Dedifferentiated amniotic fluid mesenchymal stem cell (primary cell): ENCODE data around the gene DENND6B.
"Not testable (repeated sequence)": the region's sequence is repeated elsewhere in the genome, so short reads cannot be mapped to it uniquely, and the experiment has no call there.

Experiments
- DNase-seq: peaks from one replicate; pipeline ENCODE4 v3.0.0-alpha.2; 2016; ENCODE audit errors: extremely low spot score

DENND6B gene

DNA sequence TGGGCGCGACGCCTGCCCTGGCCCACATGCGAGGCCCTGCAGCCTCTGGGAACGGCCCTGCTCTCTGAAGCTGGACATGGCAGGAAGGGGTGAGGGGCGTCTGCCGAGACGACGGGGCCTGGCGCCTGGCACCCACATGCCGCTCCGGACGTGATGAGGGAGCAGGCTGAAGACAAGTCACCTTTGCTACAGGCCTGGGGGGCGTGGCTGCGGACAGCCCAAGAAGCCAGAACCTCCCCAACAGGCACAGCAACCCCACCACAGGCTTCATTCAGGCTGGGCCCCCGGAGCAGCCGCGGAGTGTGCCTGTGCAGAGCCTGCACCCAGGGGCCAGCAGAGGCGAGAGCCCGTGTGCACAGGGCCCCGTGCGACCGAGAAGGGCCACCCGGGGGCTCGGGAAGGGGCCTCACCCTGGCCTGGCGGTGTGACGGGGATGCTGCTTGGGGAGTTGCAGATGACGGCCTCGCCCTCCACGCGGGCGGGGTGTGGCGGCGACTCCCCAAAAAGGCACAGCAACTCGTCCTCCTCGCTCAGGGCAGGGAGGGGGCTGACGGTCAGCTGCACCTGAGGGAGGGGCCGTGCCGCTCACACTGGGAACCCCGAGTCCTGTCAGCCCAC, 40.0 kb downstream of the DENND6B start:
- no peak for DNase-seq

DNA sequence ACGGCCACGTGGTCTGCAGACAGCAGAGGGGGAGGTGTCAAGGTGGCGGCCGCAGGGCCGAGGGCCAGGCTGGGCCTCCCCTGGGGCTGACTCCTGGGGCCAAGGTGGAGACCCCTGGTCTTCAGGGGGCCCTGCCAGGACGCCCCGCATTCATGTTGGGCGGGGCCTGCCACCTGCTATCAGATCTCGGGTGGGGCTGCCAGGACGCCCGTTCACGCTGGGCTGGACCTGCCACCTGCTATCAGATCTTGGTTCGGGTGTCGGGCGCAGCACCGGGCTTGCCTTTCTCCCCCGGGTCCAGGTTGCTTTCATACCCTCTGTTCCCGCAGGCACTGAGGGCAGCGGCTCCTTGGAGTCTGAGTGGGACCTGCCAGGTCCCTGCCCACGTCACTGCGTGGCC, 40.5 kb downstream of the DENND6B start:
- no peak for DNase-seq

DNA sequence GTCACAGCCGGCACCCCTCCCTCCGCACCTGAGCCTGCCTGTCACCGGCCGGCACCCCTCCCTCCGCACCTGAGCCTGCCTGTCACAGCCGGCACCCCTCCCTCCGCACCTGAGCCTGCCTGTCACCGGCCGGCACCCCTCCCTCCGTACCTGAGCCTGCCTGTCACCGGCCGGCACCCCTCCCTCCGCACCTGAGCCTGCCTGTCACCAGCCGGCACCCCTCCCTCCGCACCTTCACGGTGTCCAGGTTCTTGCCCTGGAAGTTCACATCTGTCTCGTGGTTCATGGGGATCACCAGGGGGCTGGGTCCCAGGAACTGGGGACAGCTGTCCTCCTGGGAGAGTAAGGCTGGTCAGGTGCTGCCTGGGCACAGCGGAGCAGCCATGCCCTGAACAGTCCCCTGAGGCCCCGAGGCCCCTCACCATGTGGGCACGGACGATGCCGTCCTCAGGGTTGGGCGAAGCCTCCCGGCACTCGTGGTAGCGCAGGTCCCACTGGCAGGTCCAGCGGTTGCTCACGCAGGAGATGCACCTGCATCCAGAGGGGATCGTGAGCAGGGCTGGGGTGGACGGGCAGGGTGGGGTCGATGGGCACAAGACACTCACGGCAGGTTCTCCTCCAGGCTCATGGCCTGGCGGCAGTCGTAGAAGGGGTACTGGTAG, 41.1 kb downstream of the DENND6B start:
- no peak for DNase-seq

DNA sequence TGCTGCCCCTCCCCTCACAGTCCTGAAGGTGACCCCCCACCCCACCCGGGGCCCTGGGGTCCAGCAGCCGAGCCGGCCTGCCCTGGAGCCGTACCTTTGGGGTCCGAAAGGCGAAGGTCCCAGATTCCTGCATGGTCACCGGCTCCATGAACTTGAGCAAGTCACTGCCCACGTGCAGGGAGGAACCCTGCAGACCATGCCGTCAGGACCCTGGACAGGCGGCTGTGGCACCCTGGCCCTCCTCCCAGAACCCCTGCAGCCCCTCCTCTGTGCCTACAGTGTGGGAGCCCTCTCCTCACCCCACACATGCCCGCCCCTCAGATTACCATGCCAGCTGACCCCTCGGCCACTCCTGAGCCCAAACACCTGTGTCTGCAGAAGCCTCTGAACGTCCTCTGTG, 42.3 kb downstream of the DENND6B start:
- DNase-seq: no peak

DNA sequence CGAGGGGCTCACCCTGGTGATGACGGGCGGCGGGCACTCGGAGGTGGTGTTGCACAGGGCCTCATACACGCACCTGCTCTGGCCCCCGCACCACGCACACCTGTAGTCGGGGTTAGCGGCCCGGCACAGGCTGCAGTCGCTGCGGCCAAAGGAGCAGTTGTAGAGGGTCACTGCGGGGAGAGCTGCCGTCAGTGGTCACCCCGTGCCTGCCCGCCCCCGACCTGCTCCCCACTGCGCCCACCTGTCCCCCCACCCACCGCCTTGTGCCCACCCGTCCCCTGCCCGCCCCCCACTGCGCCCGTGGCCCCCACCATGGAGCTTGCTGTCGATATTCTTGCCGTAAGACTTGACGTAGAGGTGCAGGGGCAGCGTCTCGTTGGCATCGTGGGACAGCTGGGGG, 43.0 kb downstream of the DENND6B start:
- no peak for DNase-seq

DNA sequence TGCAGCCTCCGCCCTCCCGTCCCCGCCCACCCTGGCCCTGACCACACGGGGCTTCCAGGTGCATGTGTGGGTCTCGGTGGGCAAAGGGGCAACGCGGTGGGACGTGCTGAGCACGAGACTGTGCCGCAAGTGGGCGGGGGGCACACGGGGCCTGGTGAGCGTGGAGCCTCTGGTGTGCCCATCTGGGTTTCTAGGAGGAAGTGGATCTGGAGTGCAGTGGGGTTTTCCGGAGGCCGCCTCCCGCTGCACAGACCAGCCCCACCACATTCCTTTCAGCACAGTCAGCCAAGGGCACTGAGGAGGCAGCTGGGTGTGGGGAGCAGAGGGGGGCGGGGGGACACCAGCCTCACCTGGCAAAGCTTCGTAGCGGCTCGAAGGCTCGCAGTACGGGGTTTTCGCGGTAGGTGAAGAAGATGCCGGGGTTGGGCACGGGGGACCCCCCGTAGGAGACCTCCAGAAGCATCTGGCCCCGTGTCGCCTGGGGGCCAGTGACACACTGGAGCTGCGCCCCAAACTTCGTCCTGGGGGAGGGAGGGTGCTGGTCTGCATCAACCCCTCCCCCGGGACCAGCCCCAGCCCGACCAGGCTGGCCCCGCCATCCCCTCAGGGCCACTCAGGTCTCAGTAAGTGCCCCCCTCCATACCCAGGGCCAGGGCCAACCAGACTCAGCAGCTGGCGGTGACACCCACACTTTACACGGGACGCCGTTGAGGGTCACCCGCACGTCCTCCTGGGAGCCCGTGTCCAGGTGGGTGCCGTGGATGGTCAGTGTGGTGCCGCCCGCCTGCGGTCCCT, 44.3 kb downstream of the DENND6B start:
- DNase-seq: no peak

DNA sequence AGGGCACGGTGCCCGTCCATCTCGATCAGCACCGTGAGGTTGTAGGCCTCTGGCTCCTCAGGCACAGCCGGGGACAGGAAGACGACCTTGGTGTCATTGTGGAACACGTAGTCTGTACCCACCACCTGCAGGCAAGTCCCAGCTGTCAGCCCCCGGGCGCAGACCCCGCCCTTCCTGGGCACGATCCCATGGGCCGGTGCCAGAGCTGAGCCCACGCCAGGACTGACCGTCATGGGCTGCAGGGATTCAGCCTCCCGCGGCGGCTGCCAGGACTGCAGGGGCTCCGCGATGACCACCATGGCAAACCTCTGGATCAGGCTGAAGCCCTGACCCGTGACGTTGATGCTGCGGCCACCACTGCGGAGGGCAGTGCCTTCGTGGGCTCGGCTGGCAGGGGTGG, 44.9 kb downstream of the DENND6B start:
- no peak for DNase-seq

DNA sequence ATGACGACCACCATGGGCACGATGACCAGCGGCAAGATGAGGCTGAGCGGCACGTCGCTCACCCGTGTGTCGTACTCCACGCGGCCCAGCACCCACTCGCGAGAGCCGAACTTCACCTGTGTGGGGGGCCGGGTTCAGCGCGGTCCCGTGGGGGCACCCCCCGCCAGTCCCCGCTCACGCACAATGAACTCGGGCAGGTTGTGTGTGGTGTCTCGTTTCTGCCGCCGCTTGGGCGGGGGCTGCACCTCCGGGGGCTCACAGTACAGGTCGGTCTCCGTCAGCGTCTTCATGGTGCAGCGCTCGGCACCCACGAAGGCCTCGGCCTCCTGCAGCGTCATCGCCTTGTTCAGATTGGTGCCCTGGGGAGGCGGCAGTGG, 45.4 kb downstream of the DENND6B start:
- no peak for DNase-seq

DNA sequence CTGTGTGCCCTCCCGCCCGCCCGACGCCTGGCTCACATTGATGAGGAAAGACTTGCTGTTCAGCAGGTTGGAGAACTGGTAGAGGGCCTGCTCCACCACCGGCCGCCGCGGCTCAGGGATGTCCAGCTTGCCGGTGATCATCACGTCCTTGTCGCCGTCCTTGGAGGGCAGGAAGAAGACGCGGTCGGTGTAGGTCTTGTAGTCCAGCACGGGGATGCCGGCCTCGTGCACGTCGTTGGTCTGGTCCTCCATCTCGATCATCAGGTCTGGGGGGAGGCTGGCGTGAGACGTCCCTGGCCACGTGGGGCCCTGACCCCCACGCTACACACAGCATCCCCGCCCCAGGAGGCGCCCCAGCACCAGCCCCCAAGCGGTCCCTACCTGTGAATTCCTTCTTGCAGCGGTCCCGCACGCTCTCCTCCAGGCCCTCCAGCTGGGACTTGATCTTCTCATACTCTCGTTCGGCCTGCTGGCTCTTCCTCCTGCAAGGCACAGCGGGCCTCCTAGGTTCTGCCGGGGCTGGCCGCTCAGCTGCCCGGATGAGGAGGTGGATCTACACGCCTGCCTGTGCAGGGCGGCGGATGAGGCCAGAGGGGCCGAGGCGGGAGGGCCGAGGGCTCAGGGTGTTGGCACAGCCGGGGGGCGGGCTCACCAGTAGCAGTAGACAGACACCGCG, 46.0 kb downstream of the DENND6B start:
- DNase-seq: no peak

DNA sequence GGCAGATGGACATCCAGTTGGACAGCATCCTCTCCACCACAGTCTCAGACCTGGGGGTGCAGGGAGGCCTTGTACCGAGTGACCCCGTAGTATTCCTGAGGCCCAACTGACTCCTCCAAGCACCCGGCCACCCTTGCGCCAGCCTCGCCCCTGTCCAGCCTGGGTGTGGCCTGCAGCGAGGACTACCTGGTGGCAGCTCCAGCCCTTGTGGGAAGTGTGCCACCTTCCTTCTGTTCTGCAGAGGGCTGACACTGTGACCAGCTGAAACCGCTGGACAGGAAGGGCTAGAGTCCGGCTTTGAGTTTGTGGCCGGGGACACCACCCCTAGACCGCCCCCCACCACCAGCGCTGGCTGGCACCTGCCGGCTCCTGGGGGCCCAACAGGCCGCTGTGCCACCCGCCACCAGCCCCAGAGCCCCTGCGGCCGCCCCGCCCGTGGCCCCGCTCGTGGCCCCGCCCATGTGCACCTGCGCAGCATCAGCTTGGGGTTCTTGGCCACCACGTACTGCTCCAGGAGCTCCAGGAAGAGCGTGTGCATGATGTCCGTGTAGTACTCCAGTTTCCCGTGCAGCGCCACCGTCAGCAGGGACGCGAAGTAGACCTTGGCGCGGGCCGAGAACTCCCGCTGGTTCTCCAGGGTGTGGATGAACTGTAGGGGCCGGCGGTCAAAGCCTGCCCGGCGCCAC, 46.6 kb downstream of the DENND6B start:
- DNase-seq: no peak

DNA sequence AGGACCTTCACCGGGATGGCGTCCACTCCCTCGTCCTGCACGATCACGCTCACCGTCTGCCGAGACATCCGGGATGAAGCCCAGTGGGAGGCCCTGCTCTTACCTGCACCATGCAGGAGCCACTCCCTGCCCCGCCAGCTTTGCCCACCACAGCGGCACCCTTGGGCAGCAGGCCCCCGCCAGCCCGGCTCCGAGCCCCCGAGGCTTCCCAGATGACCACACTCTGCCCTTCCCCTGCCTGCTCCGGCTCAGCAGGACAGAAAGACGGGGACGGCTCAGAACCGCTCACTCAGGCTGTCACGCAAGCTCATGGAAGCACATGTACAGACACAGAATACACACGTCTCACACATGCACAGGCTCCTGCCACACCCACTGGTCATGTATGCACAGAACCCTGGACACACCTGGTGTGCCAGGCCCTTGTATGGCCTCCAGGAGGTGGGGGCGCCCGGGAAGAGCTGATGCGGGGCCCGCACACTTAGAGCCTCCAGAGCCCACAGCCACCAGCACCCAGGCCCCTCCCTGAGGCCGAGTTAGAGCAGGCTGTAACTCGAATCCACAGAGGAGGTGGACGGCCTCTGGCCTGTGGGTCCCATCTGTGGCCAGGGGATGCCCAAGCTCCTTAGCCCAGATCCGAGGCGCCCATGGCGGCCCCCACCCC, 47.7 kb downstream of the DENND6B start:
- no peak for DNase-seq

DNA sequence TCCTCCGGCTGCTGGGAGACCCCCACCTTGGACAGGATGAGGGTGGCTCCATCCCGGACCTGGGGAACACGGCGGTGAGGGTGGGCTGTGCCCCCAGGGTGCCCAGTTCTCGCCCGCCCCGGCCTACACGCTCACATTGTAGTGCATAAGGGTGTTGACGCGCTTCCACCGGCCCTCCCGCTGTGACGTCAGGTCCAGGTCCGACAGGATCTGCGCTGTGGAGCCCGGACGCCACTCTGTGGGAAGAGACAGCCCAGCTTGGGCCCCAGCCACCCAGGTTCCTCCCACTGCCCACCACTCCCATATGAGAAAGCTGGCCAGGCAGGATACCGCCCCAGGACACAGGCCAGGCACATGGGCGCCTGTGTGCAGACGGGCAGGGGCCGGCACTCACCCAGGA, 48.4 kb downstream of the DENND6B start:
- DNase-seq: no peak

DNA sequence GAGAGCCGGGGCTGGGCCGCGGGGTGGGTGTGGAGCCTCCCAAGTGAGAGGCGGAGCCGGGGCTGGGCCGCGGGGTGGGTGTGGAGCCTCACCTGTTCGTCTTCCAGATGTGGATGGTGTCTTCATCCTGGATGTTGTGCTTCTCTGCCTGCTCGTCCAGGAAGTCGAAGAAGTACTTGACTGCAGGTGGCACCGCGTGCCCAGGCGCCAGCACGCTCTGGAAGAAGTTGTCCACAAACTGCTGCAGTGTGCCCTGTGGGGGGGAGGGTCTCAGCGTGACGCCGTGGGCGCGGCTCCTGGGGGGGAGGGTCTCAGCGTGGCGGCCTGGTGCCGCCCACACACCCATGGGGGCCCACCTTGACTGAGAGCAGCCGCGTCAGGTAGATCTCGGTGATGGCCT, 49.1 kb downstream of the DENND6B start:
- DNase-seq: no peak

DNA sequence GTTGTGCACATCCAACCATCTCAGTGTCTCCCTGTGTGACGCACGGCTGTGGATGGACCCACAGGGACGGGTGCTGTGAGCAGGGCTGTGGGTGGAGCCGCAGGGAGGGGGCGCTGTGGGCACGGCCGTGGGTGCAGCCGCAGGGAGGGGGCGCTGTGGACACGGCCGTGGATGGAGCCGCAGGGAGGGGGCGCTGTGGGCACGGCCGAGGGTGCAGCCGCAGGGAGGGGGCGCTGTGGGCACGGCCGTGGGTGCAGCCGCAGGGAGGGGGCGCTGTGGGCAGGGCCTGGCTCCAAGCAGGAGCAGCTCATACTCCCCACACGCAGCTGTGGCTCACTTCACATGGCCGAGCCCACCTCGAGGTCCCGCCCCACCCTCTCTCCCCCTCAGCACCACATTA, 50.7 kb downstream of the DENND6B start:
- no peak for DNase-seq

DNA sequence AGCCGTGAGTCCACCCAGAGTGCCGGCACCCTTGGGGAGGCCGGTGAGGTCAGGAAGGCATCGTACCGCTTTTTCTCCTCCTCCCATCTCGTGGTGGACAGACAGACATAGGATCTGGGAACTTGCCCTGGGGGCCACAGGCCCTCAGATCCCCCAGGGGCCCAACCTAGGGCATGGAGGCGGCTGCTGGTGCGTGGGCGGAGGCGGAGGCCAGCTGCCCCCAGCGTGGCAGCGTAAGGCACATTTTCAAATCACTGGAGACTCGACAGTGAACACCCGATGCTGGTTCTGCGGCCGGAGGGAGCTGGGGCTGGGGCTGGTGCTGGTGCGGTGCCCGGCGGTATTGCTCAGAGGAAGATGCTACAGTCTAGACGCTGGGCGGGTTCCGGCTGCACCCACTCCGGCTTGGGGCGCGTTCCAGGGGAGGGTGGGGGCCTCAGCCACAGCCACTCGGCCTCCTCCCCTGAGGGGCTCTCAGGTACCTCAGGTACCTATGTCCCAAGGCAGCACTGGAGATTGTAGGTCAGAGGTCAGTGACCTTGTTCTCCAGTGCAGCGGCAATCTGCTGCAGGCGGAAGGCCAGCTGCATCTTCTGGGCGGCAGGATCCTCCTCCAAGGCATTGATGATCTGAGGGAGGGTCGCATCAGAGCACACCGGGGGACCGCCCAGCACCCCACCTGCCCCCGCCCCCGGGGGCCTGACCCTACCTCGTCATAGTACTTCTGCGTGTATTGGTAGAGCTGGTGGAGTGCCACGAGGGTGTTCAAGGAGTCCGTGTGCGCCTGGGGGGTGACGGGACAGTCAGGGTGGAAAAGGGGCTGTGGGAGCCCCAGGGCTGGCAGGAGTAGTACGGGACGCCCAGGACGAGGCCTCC, 51.4 kb downstream of the DENND6B start:
- DNase-seq: no peak

DNA sequence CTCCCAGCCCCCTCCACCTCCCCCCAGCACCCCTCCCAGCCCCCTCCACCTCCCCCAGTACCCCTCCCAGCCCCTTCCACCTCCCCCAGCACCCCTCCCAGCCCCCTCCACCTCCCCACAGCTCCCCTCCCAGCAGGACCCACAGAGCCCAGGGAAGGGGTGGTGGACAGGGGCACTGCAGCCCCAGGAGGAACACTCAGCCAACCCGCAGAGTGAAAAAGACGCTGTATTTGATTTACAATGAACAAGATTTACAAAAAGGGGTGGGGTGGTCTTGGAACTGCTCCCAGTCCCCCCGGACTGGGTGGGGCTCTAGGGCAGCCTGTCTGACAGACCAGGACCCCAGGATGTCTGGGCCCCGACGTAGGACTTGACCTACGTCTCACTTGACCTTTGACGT, 52.0 kb downstream of the DENND6B start:
- DNase-seq: no peak

DNA sequence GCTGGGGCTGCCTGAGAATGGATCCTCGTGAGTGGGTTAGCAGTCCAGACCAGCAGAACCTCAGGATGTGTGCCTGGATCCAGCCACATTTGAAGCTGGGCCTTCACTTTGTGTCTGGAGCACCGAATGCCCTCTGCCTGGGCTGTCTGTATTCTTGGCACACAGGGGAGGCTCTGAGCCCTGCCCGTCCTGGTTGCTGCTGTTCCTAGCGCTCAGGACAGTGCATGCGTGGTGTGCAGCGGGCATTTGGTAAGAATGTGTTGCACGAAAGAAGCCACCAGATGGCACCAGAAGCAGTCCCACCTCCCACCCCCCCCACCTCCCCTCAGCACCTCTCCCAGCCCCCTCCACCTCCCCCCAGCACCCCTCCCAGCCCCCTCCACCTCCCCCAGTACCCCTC, 52.5 kb downstream of the DENND6B start:
- DNase-seq: peak; percentile 29

DNA sequence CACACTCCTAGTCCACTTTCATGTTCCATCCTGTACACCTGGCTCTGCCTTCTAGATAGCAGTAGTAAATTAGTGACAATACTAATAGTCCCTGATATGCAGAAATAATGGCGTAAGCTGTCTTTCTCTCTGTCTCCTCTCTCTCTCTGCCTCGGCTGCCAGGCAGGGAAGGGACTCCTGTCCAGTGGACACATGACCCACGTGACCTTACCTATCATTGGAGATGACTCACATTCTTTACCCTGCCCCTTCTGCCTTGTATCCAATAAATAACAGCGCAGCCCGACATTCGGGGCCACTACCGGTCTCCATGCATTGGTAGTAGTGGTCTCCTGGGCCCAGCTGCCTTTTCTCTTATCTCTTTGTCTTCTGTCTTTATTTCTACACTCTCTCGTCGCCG, 53.0 kb downstream of the DENND6B start:
- DNase-seq: not testable (repeated sequence)

DNA sequence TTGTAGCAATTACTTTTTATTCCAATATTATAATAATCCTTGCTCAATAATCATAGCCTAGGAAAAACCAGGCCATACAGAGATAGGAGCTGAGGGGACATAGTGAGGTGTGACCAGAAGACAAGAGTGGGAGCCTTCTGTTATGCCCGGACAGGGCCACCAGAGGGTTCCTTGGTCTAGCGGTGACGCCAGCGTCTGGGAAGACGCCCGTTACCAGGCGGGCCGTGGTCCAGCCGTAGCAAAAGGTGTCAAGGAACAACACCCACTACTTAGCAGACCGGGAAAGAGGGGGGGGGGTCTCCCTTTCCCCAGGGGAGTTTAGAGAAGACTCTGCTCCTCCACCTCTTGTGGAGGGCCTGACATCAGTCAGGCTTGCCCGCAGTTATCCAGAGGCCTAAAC, 53.5 kb downstream of the DENND6B start:
- DNase-seq: not testable (repeated sequence)

DNA sequence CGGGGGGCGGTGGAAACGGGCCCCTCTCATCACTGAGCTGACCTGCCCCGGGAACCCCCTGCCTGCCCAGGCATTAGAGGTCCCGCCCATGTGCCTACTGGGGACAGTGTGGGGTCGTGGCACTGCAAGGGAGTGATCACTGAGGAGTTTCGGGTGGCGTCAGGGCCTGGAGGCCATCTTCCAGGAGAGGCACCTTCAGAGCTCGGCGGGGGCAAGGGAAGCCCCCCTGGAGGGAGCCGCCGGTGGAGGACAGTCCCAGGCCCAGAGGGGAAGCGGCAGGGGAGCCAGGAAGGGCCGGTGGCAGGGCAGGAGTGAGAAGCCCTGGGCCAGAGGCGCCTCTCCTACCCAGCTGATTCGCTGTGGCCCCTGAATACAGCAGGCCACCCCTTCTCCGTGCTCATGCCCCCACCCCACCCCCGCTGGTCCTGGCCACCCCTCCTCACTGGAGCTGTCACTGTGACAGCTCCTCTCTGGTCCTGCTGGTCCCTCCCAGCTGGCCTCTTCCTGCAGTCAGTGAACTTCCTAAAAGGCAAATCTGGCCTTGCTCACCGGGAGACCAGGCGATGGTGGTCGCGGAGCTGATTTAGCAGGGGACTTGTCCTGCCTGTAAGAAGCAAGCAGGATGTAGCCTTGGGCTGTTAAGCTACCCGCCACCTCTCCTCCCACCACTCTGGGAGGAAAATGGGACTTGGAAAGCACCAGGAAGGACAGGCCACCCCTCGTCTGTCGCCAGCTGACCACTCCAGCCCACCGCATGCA, 54.6 kb downstream of the DENND6B start:
- no peak for DNase-seq
